DOHH2 (cell line): ENCODE results near the gene NET1.

ENCODE experiments used
- H3F3A ChIP-seq: fragments of 200-600 bp; sonication (generic), shearing (Covaris generic); 2 replicates; pipeline ENCODE4 v1.6.0; 2016; ENCODE audit warnings: antibody characterized with exemption, mild to moderate bottlenecking; ENCODE audit not compliant: control insufficient read depth, insufficient read depth
- H3K27ac ChIP-seq: fragments of 200-600 bp; sonication (generic); 2 replicates; pipeline ENCODE4 v1.5.1; 2014; ENCODE audit warnings: low read depth, mild to moderate bottlenecking, low read length, moderate library complexity
- H3K27me3 ChIP-seq: fragments of 200-600 bp; sonication (generic); 2 replicates; pipeline ENCODE4 v1.6.1; 2014; ENCODE audit warnings: mild to moderate bottlenecking, low read length, mixed read lengths; ENCODE audit not compliant: control insufficient read depth
- H3K36me3 ChIP-seq: fragments of 200-600 bp; sonication (generic); 2 replicates; pipeline ENCODE4 v1.6.1; 2014; ENCODE audit warnings: mild to moderate bottlenecking, low read length, moderate library complexity, mixed read lengths; ENCODE audit not compliant: control insufficient read depth
- H3K4me1 ChIP-seq: fragments of 200-600 bp; sonication (generic); 2 replicates; pipeline ENCODE4 v1.6.1; 2014; ENCODE audit warnings: mild to moderate bottlenecking, low read length, mixed read lengths; ENCODE audit not compliant: control insufficient read depth
- H3K4me2 ChIP-seq: fragments of 200-600 bp; sonication (generic); 2 replicates; pipeline ENCODE4 v1.6.0; 2014; ENCODE audit warnings: mild to moderate bottlenecking, low read length, moderate library complexity
- H3K4me3 ChIP-seq: fragments of 200-600 bp; sonication (generic); 2 replicates; pipeline ENCODE4 v1.5.1; 2014; ENCODE audit warnings: mild to moderate bottlenecking, low read length, mixed read lengths
- H3K79me2 ChIP-seq: fragments of 200-600 bp; sonication (generic); 2 replicates; pipeline ENCODE4 v1.6.1; 2014; ENCODE audit warnings: mild to moderate bottlenecking, low read length, mixed read lengths; ENCODE audit not compliant: control insufficient read depth
- H3K9me2 ChIP-seq: fragments of 200-600 bp; sonication (generic); replicated peaks from 2 replicates; pipeline ENCODE4 v1.6.1; 2014; ENCODE audit warnings: mild to moderate bottlenecking, low read length, mixed read lengths; ENCODE audit not compliant: control insufficient read depth
- H3K9me3 ChIP-seq: fragments of 200-600 bp; sonication (generic); 2 replicates; pipeline ENCODE4 v1.6.1; 2014; ENCODE audit warnings: antibody characterized with exemption, low read length, mixed read lengths; ENCODE audit not compliant: control insufficient read depth, insufficient read depth
- H4K20me1 ChIP-seq: fragments of 200-600 bp; sonication (generic); 2 replicates; pipeline ENCODE4 v1.6.0; 2014; ENCODE audit warnings: low read depth, mild to moderate bottlenecking, antibody characterized with exemption, low read length, moderate library complexity; ENCODE audit not compliant: control insufficient read depth, insufficient read depth
- CTCF ChIP-seq: fragments of 200-600 bp; sonication (generic); IDR thresholded peaks from one replicate; pipeline ENCODE4 v1.5.1; 2014; ENCODE audit warnings: antibody characterized with exemption, mild to moderate bottlenecking, low read depth, low read length; ENCODE audit not compliant: poor library complexity, severe bottlenecking
- EZH2phosphoT487 ChIP-seq: fragments of 200-600 bp; sonication (generic); IDR thresholded peaks from 2 replicates; pipeline ENCODE4 v1.6.1; 2017; ENCODE audit warnings: borderline replicate concordance, mild to moderate bottlenecking, antibody characterized with exemption, low read length, moderate library complexity, mixed read lengths

Gene NET1

GRCh38 chr10:5476918-5477525, 64.7 kb downstream of the NET1 start:
- Histone ChIP-seq H3K9me3 (no peaks in the 10 kb centered on the region), H3K4me3 (no peak overlapping the region), H3K9me2 (no peaks in the 10 kb centered on the region), H3K4me1 (peaks cover 6% of the 10 kb centered on the region), H3K27me3 (no peaks in the 10 kb centered on the region), H3F3A (no peaks in the 10 kb centered on the region), H3K4me2 (no peak overlapping the region), H3K79me2 (no peaks in the 10 kb centered on the region), H3K36me3 (no peaks in the 10 kb centered on the region), H4K20me1 (no peaks in the 10 kb centered on the region), H3K27ac (no peak overlapping the region)
- no peak for TF ChIP-seq EZH2phosphoT487
- TF ChIP-seq CTCF = no peak

GRCh38 chr10:5477948-5478693, 65.8 kb downstream of the NET1 start:
- no peaks in the 10 kb centered on the region for H3K9me2 ChIP-seq
- no peaks in the 10 kb centered on the region for H3K79me2 ChIP-seq
- no peak for TF ChIP-seq EZH2phosphoT487
- no peak for TF ChIP-seq CTCF
- no peak overlapping the region for H3K27ac ChIP-seq
- no peaks in the 10 kb centered on the region for H3K36me3 ChIP-seq
- H3F3A ChIP-seq = no peaks in the 10 kb centered on the region
- H3K4me3 ChIP-seq = no peak overlapping the region
- H4K20me1 ChIP-seq = no peaks in the 10 kb centered on the region
- peaks cover 6% of the 10 kb centered on the region for H3K4me1 ChIP-seq
- no peaks in the 10 kb centered on the region for H3K9me3 ChIP-seq
- H3K4me2 ChIP-seq = no peak overlapping the region
- H3K27me3 ChIP-seq = no peaks in the 10 kb centered on the region

- Histone ChIP-seq H3K36me3 (no peaks in the 10 kb centered on the region), H4K20me1 (no peaks in the 10 kb centered on the region), H3K27ac (no peak overlapping the region), H3K4me3 (no peak overlapping the region), H3K4me1 (peaks cover 6% of the 10 kb centered on the region), H3K79me2 (no peaks in the 10 kb centered on the region), H3F3A (no peaks in the 10 kb centered on the region), H3K9me3 (no peaks in the 10 kb centered on the region), H3K27me3 (no peaks in the 10 kb centered on the region), H3K4me2 (no peak overlapping the region), H3K9me2 (no peaks in the 10 kb centered on the region)
- TF ChIP-seq CTCF = no peak
- TF ChIP-seq EZH2phosphoT487 = no peak
Observed at GRCh38 chr10:5478694-5479305, 66.4 kb downstream of the NET1 start.
